Neutrophil (primary cell): Measurements from ENCODE around the gene CDH3.

Experiments used
- H3K27ac ChIP-seq: fragments of 200-600 bp; sonication (generic); 2 replicates; pipeline ENCODE4 v1.5.1; 2016; ENCODE audit warnings: mild to moderate bottlenecking, moderate library complexity
- H3K27me3 ChIP-seq: fragments of 200-600 bp; sonication (generic); 2 replicates; pipeline ENCODE4 v1.6.0; 2016; ENCODE audit warnings: mild to moderate bottlenecking
- H3K36me3 ChIP-seq: fragments of 200-600 bp; sonication (generic); 2 replicates; pipeline ENCODE4 v1.5.1; 2017
- H3K4me1 ChIP-seq, 2 experiments: fragments of 200-600 bp in 1 of 2; sonication (generic) in 1 of 2; 1 replicate in 1 of 2; 2 replicates in 1 of 2; pipeline versions ENCODE4 v1.5.1 to v1.6.1; 2013 to 2016; ENCODE audit warnings: low read depth in 1 of 2, low read length in 1 of 2, mild to moderate bottlenecking in 1 of 2, moderate library complexity in 1 of 2; ENCODE audit not compliant: control insufficient read depth in 1 of 2, insufficient read depth in 1 of 2
- H3K4me3 ChIP-seq, 2 experiments: fragments of 200-600 bp in 1 of 2; sonication (generic) in 1 of 2; 1 replicate in 1 of 2; 2 replicates in 1 of 2; pipeline ENCODE4 v1.5.1; 2013 to 2016; ENCODE audit warnings: low read depth in 1 of 2, low read length in 1 of 2, mild to moderate bottlenecking in 1 of 2, moderate library complexity in 1 of 2
- H3K9me3 ChIP-seq: fragments of 200-600 bp; sonication (generic); 2 replicates; pipeline ENCODE4 v1.5.1; 2016
- TF ChIP-seq, protein P1 (sequence below): fragments of 200-600 bp; sonication (generic); IDR thresholded peaks from 2 replicates; pipeline ENCODE4 v1.5.1; 2016; ENCODE audit warnings: antibody characterized with exemption

Gene CDH3

DNA sequence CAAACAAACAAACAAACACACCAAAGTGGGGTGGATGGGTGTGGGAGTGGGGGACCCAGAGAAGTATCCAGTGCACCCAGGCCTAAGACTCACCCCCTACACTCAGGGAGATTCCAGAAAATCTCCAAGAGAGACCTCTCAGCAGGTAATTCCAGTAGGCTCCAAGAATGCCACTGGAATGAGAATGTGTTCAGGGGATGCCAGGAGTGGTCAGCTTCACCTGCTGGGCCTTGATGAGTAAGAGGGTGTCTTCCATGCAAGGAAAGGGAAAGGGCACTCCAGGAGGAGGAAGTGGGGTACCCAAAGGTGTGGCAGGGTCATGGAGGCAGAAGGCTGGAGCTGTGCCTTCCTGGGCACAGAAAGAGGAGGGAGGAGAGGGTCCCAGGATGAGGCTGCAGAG is 101.8 kb downstream of the CDH3 start:
- Histone ChIP-seq H3K4me3 (no peak overlapping the region), H3K27me3 (no peaks in the 10 kb centered on the region), H3K36me3 (no peaks in the 10 kb centered on the region), H3K4me1 (peaks cover 0 to 5% of the 10 kb centered on the region in 2 experiments), H3K27ac (no peak overlapping the region), H3K9me3 (no peaks in the 10 kb centered on the region)
- TF ChIP-seq, protein P1, sequence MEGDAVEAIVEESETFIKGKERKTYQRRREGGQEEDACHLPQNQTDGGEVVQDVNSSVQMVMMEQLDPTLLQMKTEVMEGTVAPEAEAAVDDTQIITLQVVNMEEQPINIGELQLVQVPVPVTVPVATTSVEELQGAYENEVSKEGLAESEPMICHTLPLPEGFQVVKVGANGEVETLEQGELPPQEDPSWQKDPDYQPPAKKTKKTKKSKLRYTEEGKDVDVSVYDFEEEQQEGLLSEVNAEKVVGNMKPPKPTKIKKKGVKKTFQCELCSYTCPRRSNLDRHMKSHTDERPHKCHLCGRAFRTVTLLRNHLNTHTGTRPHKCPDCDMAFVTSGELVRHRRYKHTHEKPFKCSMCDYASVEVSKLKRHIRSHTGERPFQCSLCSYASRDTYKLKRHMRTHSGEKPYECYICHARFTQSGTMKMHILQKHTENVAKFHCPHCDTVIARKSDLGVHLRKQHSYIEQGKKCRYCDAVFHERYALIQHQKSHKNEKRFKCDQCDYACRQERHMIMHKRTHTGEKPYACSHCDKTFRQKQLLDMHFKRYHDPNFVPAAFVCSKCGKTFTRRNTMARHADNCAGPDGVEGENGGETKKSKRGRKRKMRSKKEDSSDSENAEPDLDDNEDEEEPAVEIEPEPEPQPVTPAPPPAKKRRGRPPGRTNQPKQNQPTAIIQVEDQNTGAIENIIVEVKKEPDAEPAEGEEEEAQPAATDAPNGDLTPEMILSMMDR = no peak

DNA sequence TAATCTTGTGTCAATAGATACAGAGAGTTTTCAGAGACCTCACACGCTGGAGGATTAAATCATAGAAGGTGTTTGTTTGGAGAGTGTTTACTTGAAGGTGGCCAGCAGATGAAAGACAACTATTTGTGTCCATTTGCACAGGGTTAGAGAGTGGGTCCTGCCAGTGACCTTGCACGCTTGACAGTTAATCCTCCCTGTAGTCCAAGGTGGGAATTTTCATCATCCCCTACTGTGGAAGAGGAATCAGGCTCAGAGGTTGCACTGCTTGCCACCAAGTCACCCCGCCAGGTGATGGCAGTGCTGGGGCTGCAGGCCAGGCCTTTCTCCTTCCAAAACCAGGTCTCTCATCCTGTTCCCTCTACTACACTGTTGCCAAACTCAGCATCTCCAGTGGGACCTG is 104.3 kb downstream of the CDH3 start:
- TF ChIP-seq, protein P1 = no peak
- Histone ChIP-seq H3K4me3 (no peak overlapping the region), H3K36me3 (no peaks in the 10 kb centered on the region), H3K27ac (no peak overlapping the region), H3K27me3 (no peaks in the 10 kb centered on the region), H3K4me1 (peaks cover 0 to 5% of the 10 kb centered on the region in 2 experiments), H3K9me3 (no peaks in the 10 kb centered on the region)
